H1 (cell line): ENCODE measurements around the gene AIFM2. TPM values are rescaled to one million over a fixed set of nuclear protein-coding genes. Genes with fewer than 3 reads are reported as not detected.

Experiments used
- CTCF ChIA-PET: fragments of 300-600 bp; sonication (Branson Sonifier 250); formaldehyde crosslinking; loops from one replicate; lab custom pipeline; 2021; ENCODE audit not compliant: partially characterized antibody; lab: Charles Lee
- POLR2A ChIA-PET: fragments of 300-600 bp; sonication (Branson Sonifier 250); formaldehyde crosslinking; loops from one replicate; lab custom pipeline; 2021; ENCODE audit warnings: inconsistent platforms; ENCODE audit not compliant: partially characterized antibody; lab: Charles Lee
- DNase-seq, 2 experiments: peaks; one replicate each; pipeline versions ENCODE4 v3.0.0 to v3.0.0-alpha.2; 2010 to 2022; ENCODE audit warnings: low spot score in 2 of 2, low read depth in 1 of 2, mixed read lengths in 1 of 2
- FAIRE-seq: peaks from 2 replicates; lab custom pipeline; 2011; peaks lifted over from hg19 to GRCh38; lab: Jason Lieb, UNC
- H2AFZ ChIP-seq: 2 replicates; pipeline ENCODE4 v1.8.1; 2012; ENCODE audit warnings: low read length, inconsistent platforms
- H2AK5ac ChIP-seq: 2 replicates; pipeline ENCODE4 v1.6.1; 2013; ENCODE audit warnings: low read depth, low read length
- H2BK120ac ChIP-seq: replicated peaks from 2 replicates; pipeline ENCODE3; 2013; ENCODE audit warnings: low read depth, low read length, inconsistent platforms
- H2BK12ac ChIP-seq: 2 replicates; pipeline ENCODE4 v1.6.1; 2013; ENCODE audit warnings: low read depth, low read length
- H2BK15ac ChIP-seq: 2 replicates; pipeline ENCODE4 v1.6.1; 2013; ENCODE audit warnings: low read length
- H2BK20ac ChIP-seq: 2 replicates; pipeline ENCODE4 v1.6.1; 2013; ENCODE audit warnings: low read length
- H2BK5ac ChIP-seq: 2 replicates; pipeline ENCODE4 v1.6.1; 2013; ENCODE audit warnings: low read depth, low read length
- H3K14ac ChIP-seq: 2 replicates; pipeline ENCODE4 v1.6.1; 2013; ENCODE audit warnings: inconsistent platforms; ENCODE audit not compliant: insufficient read length
- H3K18ac ChIP-seq: 2 replicates; pipeline ENCODE4 v1.6.1; 2013; ENCODE audit warnings: low read length; ENCODE audit errors: extremely low read depth
- H3K23ac ChIP-seq: 2 replicates; pipeline ENCODE4 v1.6.1; 2013; ENCODE audit warnings: inconsistent platforms; ENCODE audit not compliant: insufficient read length
- H3K23me2 ChIP-seq: 2 replicates; pipeline ENCODE4 v1.6.1; 2013; ENCODE audit warnings: low read depth, low read length
- H3K27ac ChIP-seq: 2 replicates; pipeline ENCODE4 v1.6.1; 2011; ENCODE audit warnings: low read depth, low read length, inconsistent platforms
- H3K27me3 ChIP-seq, 4 experiments: replicated peaks in 1 of 4; 1 replicate in 1 of 4; 2 replicates in 3 of 4; pipeline versions ENCODE4 v1.6.1 to v1.8.1; 2011 to 2013; ENCODE audit warnings: low read length in 3 of 4, mild to moderate bottlenecking in 3 of 4, inconsistent platforms in 2 of 4, mixed read lengths in 2 of 4, moderate library complexity in 1 of 4; ENCODE audit not compliant: control insufficient read depth in 3 of 4, insufficient read depth in 3 of 4; ENCODE audit errors: extremely low read depth in 1 of 4
- H3K36me3 ChIP-seq, 4 experiments: 2 replicates each; pipeline versions ENCODE4 v1.6.1 to v1.8.1; 2011 to 2013; ENCODE audit warnings: mild to moderate bottlenecking in 4 of 4, low read length in 3 of 4, moderate library complexity in 2 of 4, control low read depth in 1 of 4, inconsistent platforms in 1 of 4; ENCODE audit not compliant: insufficient read depth in 4 of 4, control insufficient read depth in 2 of 4
- H3K4ac ChIP-seq: replicated peaks from 2 replicates; pipeline ENCODE3; 2013; ENCODE audit warnings: low read length, low read depth, mixed read lengths, inconsistent platforms; ENCODE audit not compliant: insufficient read length
- H3K4me1 ChIP-seq, 4 experiments: replicated peaks in 1 of 4; 1 replicate in 1 of 4; 2 replicates in 3 of 4; pipeline versions ENCODE4 v1.6.1 to v1.8.1; 2011 to 2013; ENCODE audit warnings: low read length in 3 of 4, inconsistent platforms in 2 of 4, mixed read lengths in 1 of 4; ENCODE audit not compliant: insufficient read depth in 4 of 4, control insufficient read depth in 3 of 4
- H3K4me2 ChIP-seq, 2 experiments: 2 replicates each; pipeline versions ENCODE4 v1.6.1 to v1.8.1; 2011 to 2013; ENCODE audit warnings: low read depth in 2 of 2, low read length in 2 of 2, control low read depth in 1 of 2, inconsistent platforms in 1 of 2, mild to moderate bottlenecking in 1 of 2; ENCODE audit not compliant: insufficient read depth in 1 of 2
- H3K4me3 ChIP-seq, 4 experiments: fragments of 200-600, 300-600 bp in 1 of 4; sonication (generic), shearing (Covaris generic), sonication (Bioruptor Twin) in 1 of 4; 2 replicates each; pipeline versions ENCODE4 v1.5.1 to v1.8.1; 2011 to 2016; ENCODE audit warnings: low read length in 4 of 4, low read depth in 3 of 4, control low read depth in 2 of 4, inconsistent platforms in 2 of 4, mild to moderate bottlenecking in 2 of 4, mixed read lengths in 1 of 4, moderate library complexity in 1 of 4; ENCODE audit not compliant: insufficient read depth in 2 of 4; ENCODE audit errors: extremely low read depth in 1 of 4
- H3K56ac ChIP-seq: replicated peaks from 2 replicates; pipeline ENCODE3; 2013; ENCODE audit warnings: low read depth, mild to moderate bottlenecking, mixed read lengths, low read length, inconsistent platforms; ENCODE audit not compliant: insufficient read length
- H3K79me1 ChIP-seq: 2 replicates; pipeline ENCODE4 v1.6.1; 2013; ENCODE audit warnings: low read depth, low read length, control low read depth
- H3K79me2 ChIP-seq, 2 experiments: 2 replicates each; pipeline versions ENCODE4 v1.6.1 to v1.8.1; 2012 to 2013; ENCODE audit warnings: low read length in 2 of 2, mild to moderate bottlenecking in 2 of 2, inconsistent platforms in 1 of 2; ENCODE audit not compliant: insufficient read depth in 2 of 2, control insufficient read depth in 1 of 2
- H3K9ac ChIP-seq, 4 experiments: replicated peaks in 1 of 4; 1 replicate in 1 of 4; 2 replicates in 3 of 4; pipeline versions ENCODE4 v1.6.1 to v1.8.1; 2011 to 2013; ENCODE audit warnings: low read depth in 3 of 4, low read length in 3 of 4, control low read depth in 2 of 4, mild to moderate bottlenecking in 2 of 4, moderate library complexity in 2 of 4, inconsistent platforms in 1 of 4; ENCODE audit errors: extremely low read depth in 1 of 4
- H3K9me3 ChIP-seq, 2 experiments: 2 replicates each; pipeline versions ENCODE4 v1.6.1 to v1.8.1; 2012 to 2013; ENCODE audit warnings: mild to moderate bottlenecking in 2 of 2, moderate library complexity in 2 of 2, control low read depth in 1 of 2, inconsistent platforms in 1 of 2, low read depth in 1 of 2, low read length in 1 of 2, mixed read lengths in 1 of 2; ENCODE audit not compliant: insufficient read depth in 2 of 2
- H4K20me1 ChIP-seq, 2 experiments: replicated peaks in 1 of 2; 2 replicates each; pipeline versions ENCODE3 to v1.8.1; 2011 to 2013; ENCODE audit warnings: inconsistent platforms in 2 of 2, low read length in 2 of 2, mild to moderate bottlenecking in 1 of 2; ENCODE audit not compliant: insufficient read depth in 2 of 2, control insufficient read depth in 1 of 2
- H4K5ac ChIP-seq: 2 replicates; pipeline ENCODE4 v1.6.1; 2013; ENCODE audit warnings: low read length, low read depth, mixed read lengths, inconsistent platforms; ENCODE audit not compliant: insufficient read length
- H4K8ac ChIP-seq: 2 replicates; pipeline ENCODE4 v1.8.0; 2013; ENCODE audit warnings: mild to moderate bottlenecking, moderate library complexity, low read length, inconsistent platforms; ENCODE audit not compliant: insufficient read depth; ENCODE audit errors: extremely low read depth
- H4K91ac ChIP-seq: replicated peaks from 2 replicates; pipeline ENCODE3; 2013; ENCODE audit warnings: low read length, mixed read lengths, inconsistent platforms; ENCODE audit not compliant: insufficient read length
- WGBS, 2 experiments: shearing (Covaris generic) in 1 of 2; methylation state at CpG; one replicate each; pipeline versions ENCODE4 v1.1.6 to v1.1.7; 2013 to 2015; ENCODE audit warnings: low lambda C conversion rate in 2 of 2, mixed read lengths in 2 of 2, inconsistent platforms in 1 of 2, low coverage in 1 of 2, missing lambda C conversion rate in 1 of 2; ENCODE audit not compliant: insufficient replicate concordance in 2 of 2, insufficient coverage in 1 of 2, insufficient read length in 1 of 2; ENCODE audit errors: extremely low coverage in 1 of 2, missing lambda C conversion rate in 1 of 2; 5-methylcytosine and 5-hydroxymethylcytosine counted together
- polyA plus RNA-seq, 7 experiments: library from polyadenylated mRNA; depleted of rRNA in 3 of 7; stranded (reverse) in 5 of 7; unstranded in 2 of 7; fragments of >200 nt in 5 of 7; fragments of 200-250 nt in 2 of 7; gene quantifications; 1 replicate in 5 of 7; 2 replicates in 1 of 7; 4 replicates in 1 of 7; pipeline versions ENCODE4 v1.2.1 to v1.2.3, GENCODE V29; 2011 to 2013; ENCODE audit warnings: missing spikeins in 2 of 7, mixed read lengths in 2 of 7
- total RNA-seq: library from RNA; stranded (reverse); fragmentation: NEBNext Ultra II Directional; extraction: Animal tissue kit (Norgen Biotek cat#: 25700); gene quantifications from 2 replicates; pipeline ENCODE4 v1.2.1, GENCODE V29; 2021
- TF ChIP-seq, protein P1 (sequence below): IDR thresholded peaks from 2 replicates; pipeline ENCODE4 v1.6.1; 2012; ENCODE audit warnings: inconsistent platforms

Gene AIFM2
- total and polyA plus RNA-seq, 2 of the 8 experiments (the other 6 are each of a cell fraction or from before 2014, with no cell fraction given), result 4.0 TPM

DNA sequence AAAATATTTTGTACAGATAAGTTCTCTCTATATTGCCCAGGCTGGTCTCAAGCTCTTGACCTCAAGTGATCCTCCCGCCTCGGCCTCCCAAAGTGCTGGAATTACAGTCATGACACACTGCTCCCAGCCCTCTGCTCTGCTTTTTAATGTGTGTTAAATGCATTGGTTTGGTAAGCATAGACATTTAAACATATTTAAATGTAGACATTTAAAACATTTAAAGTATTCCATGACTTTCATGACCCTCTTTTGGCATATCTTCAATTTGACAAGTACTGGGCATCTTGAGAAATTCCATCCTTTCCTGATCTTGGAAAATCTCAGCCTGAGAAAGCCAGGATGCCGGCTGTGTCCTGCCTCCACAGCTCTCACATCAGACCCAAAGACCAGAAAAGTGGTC is 42.9 kb upstream of the AIFM2 start:
- Histone ChIP-seq H3K4me3 (no peak overlapping the region), H3K36me3 (no peaks in the 10 kb centered on the region), H4K5ac (no peak overlapping the region), H3K23ac (no peak overlapping the region), H3K4ac (no peak overlapping the region), H3K14ac (no peak overlapping the region), H3K79me1 (no peaks in the 10 kb centered on the region), H3K4me2 (no peak overlapping the region), H2BK15ac (no peak overlapping the region), H4K91ac (no peak overlapping the region), H3K9ac (no peak overlapping the region), H2AFZ (no peak overlapping the region), H3K56ac (no peak overlapping the region), H3K4me1 (no peaks in the 10 kb centered on the region), H3K79me2 (no peaks in the 10 kb centered on the region), H2BK5ac (no peak overlapping the region), H3K27ac (no peak overlapping the region), H3K23me2 (no peaks in the 10 kb centered on the region), H4K8ac (no peak overlapping the region), H2AK5ac (no peak overlapping the region), H2BK20ac (no peak overlapping the region), H2BK12ac (no peak overlapping the region), H3K27me3 (peaks cover 0 to 3% (median 0%) of the 10 kb centered on the region in 4 experiments; a peak in 1 of 7 replicates), H3K9me3 (peaks cover 0 to 6% of the 10 kb centered on the region in 2 experiments; a peak in 1 of 4 replicates), H3K18ac (no peak overlapping the region), H2BK120ac (no peak overlapping the region), H4K20me1 (no peaks in the 10 kb centered on the region)
- DNase-seq (no peak), FAIRE-seq (no peak)
- WGBS, 2 experiments, result 89% methylated on average over 3 of the region's 3 CpGs; no CpG with 5 or more reads in 1 of the 2 experiments
- TF ChIP-seq, protein P1, sequence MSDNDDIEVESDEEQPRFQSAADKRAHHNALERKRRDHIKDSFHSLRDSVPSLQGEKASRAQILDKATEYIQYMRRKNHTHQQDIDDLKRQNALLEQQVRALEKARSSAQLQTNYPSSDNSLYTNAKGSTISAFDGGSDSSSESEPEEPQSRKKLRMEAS, result no peak
- ChIA-PET CTCF (interaction anchor here (1.2 to 1.4 kb wide), 3 partner anchors 13 to 60 kb away, joined by 3 to 5 read pairs (median 4); no protein-coding TSS in a partner anchor), POLR2A (no interaction called here)
